Liver (tissue), 9 donors: Measurements from ENCODE around the gene SMAD6. TPM values are rescaled to one million over a fixed set of nuclear protein-coding genes. Genes with fewer than 3 reads are reported as not detected.

ENCODE experiments used
- DNase-seq: peaks from one replicate; pipeline ENCODE4 v3.0.0-alpha.2; 2017; ENCODE audit warnings: low spot score
- H3K27ac ChIP-seq, 2 donors: one replicate each; pipeline ENCODE4 v1.7.0; 2013; ENCODE audit warnings: inconsistent platforms in 2 of 2, low read length in 2 of 2, control low read depth in 1 of 2, low read depth in 1 of 2, mild to moderate bottlenecking in 1 of 2
- H3K27me3 ChIP-seq, 4 donors: one replicate each; pipeline versions ENCODE4 v1.6.1 to v1.7.0; 2013; ENCODE audit warnings: low read length in 3 of 4, inconsistent platforms in 1 of 4, mild to moderate bottlenecking in 1 of 4, moderate library complexity in 1 of 4; ENCODE audit not compliant: control insufficient read depth in 4 of 4, insufficient read depth in 4 of 4
- H3K36me3 ChIP-seq, 4 donors: one replicate each; pipeline versions ENCODE4 v1.6.1 to v1.7.0; 2013; ENCODE audit warnings: low read length in 3 of 4, mild to moderate bottlenecking in 3 of 4, low read depth in 1 of 4, moderate library complexity in 1 of 4; ENCODE audit not compliant: control insufficient read depth in 4 of 4, insufficient read depth in 3 of 4
- H3K4me1 ChIP-seq, 4 donors: one replicate each; pipeline versions ENCODE4 v1.6.1 to v1.7.0; 2013; ENCODE audit warnings: low read length in 3 of 4, mild to moderate bottlenecking in 3 of 4, moderate library complexity in 1 of 4; ENCODE audit not compliant: control insufficient read depth in 4 of 4, insufficient read depth in 4 of 4
- H3K4me3 ChIP-seq, 3 donors: one replicate each; pipeline versions ENCODE4 v1.6.1 to v1.7.0; 2013; ENCODE audit warnings: low read length in 3 of 3, control low read depth in 1 of 3, low read depth in 1 of 3, mild to moderate bottlenecking in 1 of 3
- H3K9ac ChIP-seq, 2 donors: one replicate each; pipeline ENCODE4 v1.7.0; 2013; ENCODE audit warnings: low read length in 2 of 2, mild to moderate bottlenecking in 2 of 2, moderate library complexity in 2 of 2, control low read depth in 1 of 2, low read depth in 1 of 2
- H3K9me3 ChIP-seq, 4 donors: one replicate each; pipeline versions ENCODE4 v1.6.1 to v1.7.0; 2013; ENCODE audit warnings: low read length in 3 of 4; ENCODE audit not compliant: control insufficient read depth in 4 of 4
- CTCF ChIP-seq: fragments of 150-350 bp; IDR thresholded peaks from 2 replicates; pipeline ENCODE4 v1.5.1; 2017; ENCODE audit warnings: improper control_type of control experiment, low read depth, low read length; ENCODE audit not compliant: missing input control
- EGR1 ChIP-seq, 2 donors: IDR thresholded peaks; 2 replicates each; pipeline ENCODE4 v1.6.1; 2016 to 2018; ENCODE audit warnings: antibody characterized with exemption in 2 of 2, low read depth in 2 of 2
- HNF4G ChIP-seq: IDR thresholded peaks from 2 replicates; pipeline ENCODE4 v1.6.1; 2016; ENCODE audit warnings: antibody characterized with exemption
- JUND ChIP-seq, 2 donors: IDR thresholded peaks; 2 replicates each; pipeline ENCODE4 v1.6.1; 2016; ENCODE audit warnings: antibody characterized with exemption in 2 of 2
- MAX ChIP-seq: IDR thresholded peaks from 2 replicates; pipeline ENCODE4 v1.6.1; 2016; ENCODE audit warnings: antibody characterized with exemption
- RAD21 ChIP-seq, 2 donors: IDR thresholded peaks; 2 replicates each; pipeline ENCODE4 v1.6.1; 2016; ENCODE audit warnings: antibody characterized with exemption in 2 of 2, mild to moderate bottlenecking in 2 of 2
- RXRA ChIP-seq, 2 donors: IDR thresholded peaks; 2 replicates each; pipeline ENCODE4 v1.6.1; 2017 to 2018; ENCODE audit warnings: antibody characterized with exemption in 2 of 2, mild to moderate bottlenecking in 1 of 2
- SP1 ChIP-seq: IDR thresholded peaks from 2 replicates; pipeline ENCODE4 v1.6.1; 2018; ENCODE audit warnings: antibody characterized with exemption, mild to moderate bottlenecking
- YY1 ChIP-seq: IDR thresholded peaks from 2 replicates; pipeline ENCODE4 v1.6.1; 2016; ENCODE audit warnings: antibody characterized with exemption, mild to moderate bottlenecking
- ZBTB33 ChIP-seq: IDR thresholded peaks from 2 replicates; pipeline ENCODE4 v1.6.1; 2016; ENCODE audit warnings: antibody characterized with exemption
- WGBS: extraction: QIAGEN DNeasy Blood & Tissue Kit; methylation state at CpG from one replicate; pipeline ENCODE4 v1.1.7; 2013; 5-methylcytosine and 5-hydroxymethylcytosine counted together
- polyA plus RNA-seq, 2 donors: library from polyadenylated mRNA; stranded (reverse) in 1 of 2; unstranded in 1 of 2; fragments of 200-250 nt in 1 of 2; fragments of >200 nt in 1 of 2; fragmentation: Nextera tagmentation in 1 of 2; extraction: Ambion mirVana in 1 of 2; gene quantifications; one replicate each; pipeline versions ENCODE4 v1.2.1 to v1.2.3, GENCODE V29; 2013 to 2015
- total RNA-seq, 2 donors: library from RNA; depleted of rRNA; stranded (reverse); fragments of >200 nt; gene quantifications; one replicate each; pipeline ENCODE4 v1.2.3, GENCODE V29; 2014
- donor health status: healthy.
- donor health status: healthy.
- donor health status: healthy.
- donor health status: healthy.
- donor health status: healthy.

SMAD6 gene
- total and polyA plus RNA-seq, 4 donors: 1.2 to 15.1 (median 11.0) TPM

GRCh38 chr15:66706225-66706732, 4.2 kb downstream of the SMAD6 start:
- Histone ChIP-seq H3K4me1 (peaks cover 3 to 49% (median 36%) of the 10 kb centered on the region in 4 donors), H3K9ac (no peak overlapping the region), H3K4me3 (peak overlapping the region in 2 of 3 donors; percentile 29 to 72), H3K9me3 (no peaks in the 10 kb centered on the region), H3K27ac (no peak overlapping the region), H3K27me3 (no peaks in the 10 kb centered on the region), H3K36me3 (no peaks in the 10 kb centered on the region)
- TF ChIP-seq RXRA (IDR thresholded peaks at IDR 0.05) (no peak), CTCF (peak; percentile 24), RAD21 (IDR thresholded peaks at IDR 0.05) (peak; percentile 47 to 61)
- WGBS: 69% methylated on average over 22 of the region's 22 CpGs
- no peak for DNase-seq

- H3K36me3 ChIP-seq: no peaks in the 10 kb centered on the region
- DNase-seq: no peak
- H3K4me3 ChIP-seq: peak overlapping the region in 1 of 3 donors; percentile 72
- 78% methylated on average over 6 of the region's 6 CpGs for WGBS
- no peaks in the 10 kb centered on the region for H3K27me3 ChIP-seq
- H3K9me3 ChIP-seq: no peaks in the 10 kb centered on the region
- H3K27ac ChIP-seq: peak overlapping the region in 1 of 2 donors; percentile 2
- no peak for TF ChIP-seq SP1
- no peak for TF ChIP-seq YY1
- no peak for TF ChIP-seq MAX
- H3K9ac ChIP-seq: peak overlapping the region in 1 of 2 donors; percentile 12
- H3K4me1 ChIP-seq: peaks cover 3 to 44% (median 34%) of the 10 kb centered on the region in 4 donors
These were observed 4.8 kb downstream of the SMAD6 start for GRCh38 chr15:66706840-66707239.

GRCh38 chr15:66707310-66708082, 5.5 kb downstream of the SMAD6 start:
- H3K9ac ChIP-seq: no peak overlapping the region
- TF ChIP-seq HNF4G (no peak), EGR1 (IDR thresholded peaks at IDR 0.05; ENCODE audit: low read depth in 2 of 2) (no peak), RAD21 (IDR thresholded peaks at IDR 0.05) (peak; percentile 20 to 22), RXRA (IDR thresholded peaks at IDR 0.05) (no peak)
- peaks cover 3 to 41% (median 33%) of the 10 kb centered on the region in 4 donors for H3K4me1 ChIP-seq
- no peak for DNase-seq
- H3K9me3 ChIP-seq: no peaks in the 10 kb centered on the region
- H3K27me3 ChIP-seq: no peaks in the 10 kb centered on the region
- no peaks in the 10 kb centered on the region for H3K36me3 ChIP-seq
- H3K4me3 ChIP-seq: peak overlapping the region in 1 of 3 donors; percentile 72
- no peak overlapping the region for H3K27ac ChIP-seq
- WGBS: 50% methylated on average over 16 of the region's 16 CpGs

GRCh38 chr15:66708389-66708788, 6.4 kb downstream of the SMAD6 start:
- Histone ChIP-seq H3K4me1 (peaks cover 3 to 35% (median 30%) of the 10 kb centered on the region in 4 donors), H3K9me3 (no peaks in the 10 kb centered on the region), H3K9ac (no peak overlapping the region), H3K27ac (no peak overlapping the region), H3K4me3 (no peak overlapping the region), H3K27me3 (no peaks in the 10 kb centered on the region), H3K36me3 (no peaks in the 10 kb centered on the region)
- TF ChIP-seq JUND (IDR thresholded peaks at IDR 0.05): no peak
- TF ChIP-seq ZBTB33: no peak
- TF ChIP-seq HNF4G: no peak
- DNase-seq: no peak
- WGBS: 92% methylated on average over 7 of the region's 7 CpGs
